Astrocyte (in vitro differentiated cells and primary cell): ENCODE data around the gene RPL11.

Experiments
- EZH2 ChIP-seq: IDR thresholded peaks from 2 replicates; pipeline ENCODE4 v1.6.1; 2012; ENCODE audit warnings: mild to moderate bottlenecking, low read length, inconsistent platforms; ENCODE audit not compliant: insufficient read depth
- TF ChIP-seq, protein P1 (sequence below): IDR thresholded peaks from 2 replicates; pipeline ENCODE4 v1.5.1; 2011; ENCODE audit warnings: low read depth, mild to moderate bottlenecking, inconsistent platforms, low read length, moderate library complexity; ENCODE audit not compliant: insufficient read depth

DNA sequence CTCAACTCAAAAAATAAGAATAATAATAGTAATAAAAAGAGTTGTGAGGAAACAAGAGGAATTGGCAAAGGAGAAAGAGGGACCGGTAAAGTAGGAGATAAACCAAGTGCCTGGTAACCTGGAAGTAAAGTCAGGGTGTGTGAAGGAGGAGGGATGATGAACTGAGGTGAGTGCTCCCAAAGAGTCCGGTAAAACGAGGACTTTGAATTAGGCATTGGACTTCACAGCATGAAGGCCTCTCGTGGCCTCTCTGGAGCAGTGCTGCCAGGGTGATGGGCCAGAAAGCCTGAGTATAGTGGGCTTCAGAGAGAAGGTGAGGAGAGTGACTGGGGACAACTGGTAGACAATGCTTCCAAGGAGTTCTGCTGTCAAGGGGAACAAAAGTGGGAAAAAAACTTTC lies 17.6 kb downstream of the RPL11 start:
- TF ChIP-seq, protein P1, sequence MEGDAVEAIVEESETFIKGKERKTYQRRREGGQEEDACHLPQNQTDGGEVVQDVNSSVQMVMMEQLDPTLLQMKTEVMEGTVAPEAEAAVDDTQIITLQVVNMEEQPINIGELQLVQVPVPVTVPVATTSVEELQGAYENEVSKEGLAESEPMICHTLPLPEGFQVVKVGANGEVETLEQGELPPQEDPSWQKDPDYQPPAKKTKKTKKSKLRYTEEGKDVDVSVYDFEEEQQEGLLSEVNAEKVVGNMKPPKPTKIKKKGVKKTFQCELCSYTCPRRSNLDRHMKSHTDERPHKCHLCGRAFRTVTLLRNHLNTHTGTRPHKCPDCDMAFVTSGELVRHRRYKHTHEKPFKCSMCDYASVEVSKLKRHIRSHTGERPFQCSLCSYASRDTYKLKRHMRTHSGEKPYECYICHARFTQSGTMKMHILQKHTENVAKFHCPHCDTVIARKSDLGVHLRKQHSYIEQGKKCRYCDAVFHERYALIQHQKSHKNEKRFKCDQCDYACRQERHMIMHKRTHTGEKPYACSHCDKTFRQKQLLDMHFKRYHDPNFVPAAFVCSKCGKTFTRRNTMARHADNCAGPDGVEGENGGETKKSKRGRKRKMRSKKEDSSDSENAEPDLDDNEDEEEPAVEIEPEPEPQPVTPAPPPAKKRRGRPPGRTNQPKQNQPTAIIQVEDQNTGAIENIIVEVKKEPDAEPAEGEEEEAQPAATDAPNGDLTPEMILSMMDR, result no peak
- no peak for TF ChIP-seq EZH2
